Measurements from ENCODE around the gene TBKBP1.

TBKBP1 gene

DNA sequence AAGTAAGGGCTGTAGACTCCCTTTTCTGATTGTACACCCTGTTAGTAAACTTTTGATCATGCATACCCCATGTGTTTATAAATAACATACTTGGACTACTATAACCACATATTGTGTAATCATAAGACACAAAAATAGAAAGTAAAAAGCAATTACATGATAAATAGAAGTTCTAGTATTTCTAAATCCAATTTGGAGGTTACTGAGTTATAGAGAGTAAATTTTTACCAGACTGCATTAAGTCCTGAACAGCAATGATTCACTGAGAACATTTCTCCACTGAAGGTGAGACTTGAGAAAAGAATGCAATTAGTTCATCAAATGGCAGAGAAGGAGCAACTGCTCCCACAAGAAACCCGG lies 7.7 kb upstream of the TBKBP1 start:
- Histone ChIP-seq H3K9me2 (ENCODE audit: low read depth, low read length) (no peaks in the 10 kb centered on the region), H3F3A (ENCODE audit: insufficient read depth, low read length) (peaks cover 10% of the 10 kb centered on the region; the same call in 1 of the 2 replicates), H3K27ac (ENCODE audit: low read depth, low read length, poor library complexity, severe bottlenecking) (no peak overlapping the region), H3K4me2 (ENCODE audit: low read length) (no peak overlapping the region), H2AFZ (ENCODE audit: low read length) (no peak overlapping the region), H3K4me3 (ENCODE audit: low read depth, low read length, poor library complexity, severe bottlenecking) (no peak overlapping the region), H3K9ac (ENCODE audit: low read length) (no peak overlapping the region), H3K4me1 (ENCODE audit: insufficient read depth, low read length, severe bottlenecking) (peaks cover 4% of the 10 kb centered on the region), H3K79me2 (ENCODE audit: insufficient read depth, low read length) (no peaks in the 10 kb centered on the region), H3K27me3 (ENCODE audit: insufficient read depth, low read length) (no peaks in the 10 kb centered on the region), H3K36me3 (ENCODE audit: insufficient read depth, low read length) (peaks cover 52% of the 10 kb centered on the region), H4K20me1 (ENCODE audit: insufficient read depth, low read length) (no peaks in the 10 kb centered on the region), H3K9me3 (ENCODE audit: low read length) (no peaks in the 10 kb centered on the region)
- TF ChIP-seq CTCF (IDR thresholded peaks at IDR 0.05; ENCODE audit: low read length): no peak
- no peak for TF ChIP-seq EZH2 (IDR thresholded peaks at IDR 0.05; ENCODE audit: borderline replicate concordance, low read length)

DNA sequence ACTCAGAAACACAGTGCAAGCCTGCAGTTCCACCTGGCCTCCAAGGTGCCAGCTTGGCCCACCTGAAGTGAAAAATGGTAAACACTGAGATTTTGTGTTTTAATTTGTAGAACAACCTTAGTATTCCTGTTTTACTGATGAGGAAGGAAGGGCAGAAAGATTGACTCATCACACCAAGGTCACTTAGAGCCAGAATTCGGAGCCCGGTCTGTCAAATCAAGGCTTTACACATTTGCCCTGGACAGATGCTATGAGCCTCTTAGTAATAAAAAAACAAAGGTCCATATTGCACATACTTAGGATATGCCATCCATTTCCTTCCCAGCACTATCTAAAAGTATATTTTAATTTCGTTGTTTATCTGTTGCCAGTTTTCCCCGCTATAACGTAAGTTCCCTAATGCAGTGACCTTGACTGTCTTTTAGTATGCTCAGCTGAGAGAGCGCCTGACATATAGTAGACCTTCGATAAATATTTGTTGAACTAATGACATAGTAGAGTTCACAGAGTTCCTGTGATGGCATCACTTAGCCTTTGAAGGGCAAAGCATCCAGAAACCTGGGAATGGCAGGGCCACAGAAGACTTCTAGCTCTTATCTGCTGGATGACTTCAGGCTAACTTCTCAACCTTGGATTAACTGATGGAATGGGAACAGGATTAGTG lies 7.2 kb upstream of the TBKBP1 start:
- Histone ChIP-seq H3K4me2 (ENCODE audit: low read length) (no peak overlapping the region), H3F3A (ENCODE audit: insufficient read depth, low read length) (peaks cover 10% of the 10 kb centered on the region; the same call in 1 of the 2 replicates)

DNA sequence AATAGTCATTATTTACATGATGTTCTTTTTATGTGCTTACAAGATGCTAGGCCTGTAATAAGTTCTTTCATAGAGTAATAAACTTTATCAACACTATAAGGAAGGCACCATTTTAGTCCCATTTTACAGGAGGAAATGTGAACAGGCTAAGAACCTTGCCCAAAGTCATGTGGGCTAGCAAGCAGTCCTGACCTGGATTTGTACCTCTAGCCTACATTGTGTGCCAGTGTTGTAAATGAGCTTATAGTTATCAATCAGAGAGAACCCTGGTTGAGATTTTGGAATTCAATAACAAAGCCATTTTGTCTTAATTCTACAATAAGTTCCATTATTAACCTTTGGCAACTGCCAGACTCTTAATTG lies 6.7 kb upstream of the TBKBP1 start:
- peak overlapping the region; percentile 14 for H3K27ac ChIP-seq (ENCODE audit: low read depth, low read length, poor library complexity, severe bottlenecking)
- H3K36me3 ChIP-seq (ENCODE audit: insufficient read depth, low read length): peaks cover 41% of the 10 kb centered on the region
- H3K27me3 ChIP-seq (ENCODE audit: insufficient read depth, low read length): no peaks in the 10 kb centered on the region
- H4K20me1 ChIP-seq (ENCODE audit: insufficient read depth, low read length): no peaks in the 10 kb centered on the region
- H3F3A ChIP-seq (ENCODE audit: insufficient read depth, low read length): peaks cover 10% of the 10 kb centered on the region; the same call in 1 of the 2 replicates
- H3K4me1 ChIP-seq (ENCODE audit: insufficient read depth, low read length, severe bottlenecking): peaks cover 15% of the 10 kb centered on the region
- no peak overlapping the region for H2AFZ ChIP-seq (ENCODE audit: low read length)
- H3K79me2 ChIP-seq (ENCODE audit: insufficient read depth, low read length): no peaks in the 10 kb centered on the region
- no peak overlapping the region for H3K4me3 ChIP-seq (ENCODE audit: low read depth, low read length, poor library complexity, severe bottlenecking)
- no peak overlapping the region for H3K4me2 ChIP-seq (ENCODE audit: low read length)
- no peaks in the 10 kb centered on the region for H3K9me2 ChIP-seq (ENCODE audit: low read depth, low read length)
- TF ChIP-seq EZH2 (IDR thresholded peaks at IDR 0.05; ENCODE audit: borderline replicate concordance, low read length) (no peak), CTCF (IDR thresholded peaks at IDR 0.05; ENCODE audit: low read length) (no peak)
- no peak overlapping the region for H3K9ac ChIP-seq (ENCODE audit: low read length)
- no peaks in the 10 kb centered on the region for H3K9me3 ChIP-seq (ENCODE audit: low read length)

More for the DNA sequence above, 7.2 kb upstream of the TBKBP1 start:
- no peaks in the 10 kb centered on the region for H3K9me2 ChIP-seq (ENCODE audit: low read depth, low read length)
- TF ChIP-seq CTCF (IDR thresholded peaks at IDR 0.05; ENCODE audit: low read length) (no peak), EZH2 (IDR thresholded peaks at IDR 0.05; ENCODE audit: borderline replicate concordance, low read length) (no peak)
- H3K79me2 ChIP-seq (ENCODE audit: insufficient read depth, low read length): no peaks in the 10 kb centered on the region
- H3K36me3 ChIP-seq (ENCODE audit: insufficient read depth, low read length): peaks cover 46% of the 10 kb centered on the region
- no peak overlapping the region for H3K27ac ChIP-seq (ENCODE audit: low read depth, low read length, poor library complexity, severe bottlenecking)
- no peak overlapping the region for H2AFZ ChIP-seq (ENCODE audit: low read length)
- no peak overlapping the region for H3K9ac ChIP-seq (ENCODE audit: low read length)
- H4K20me1 ChIP-seq (ENCODE audit: insufficient read depth, low read length): no peaks in the 10 kb centered on the region
- H3K4me3 ChIP-seq (ENCODE audit: low read depth, low read length, poor library complexity, severe bottlenecking): no peak overlapping the region
- H3K9me3 ChIP-seq (ENCODE audit: low read length): no peaks in the 10 kb centered on the region
- H3K4me1 ChIP-seq (ENCODE audit: insufficient read depth, low read length, severe bottlenecking): peaks cover 10% of the 10 kb centered on the region
- no peaks in the 10 kb centered on the region for H3K27me3 ChIP-seq (ENCODE audit: insufficient read depth, low read length)

Data from OCI-LY1 (cell line).